Liver (tissue), 9 donors: ENCODE data around the gene SMAD6. TPM values are rescaled to one million over a fixed set of nuclear protein-coding genes. Genes with fewer than 3 reads are reported as not detected.
A peak's percentile ranks its signal among the peaks of the same experiment; 100 is the strongest.

Experiments
- DNase-seq: peaks from one replicate; pipeline ENCODE4 v3.0.0-alpha.2; 2017; ENCODE audit warnings: low spot score
- H3K27ac ChIP-seq, 2 donors: one replicate each; pipeline ENCODE4 v1.7.0; 2013; ENCODE audit warnings: inconsistent platforms in 2 of 2, low read length in 2 of 2, control low read depth in 1 of 2, low read depth in 1 of 2, mild to moderate bottlenecking in 1 of 2
- H3K27me3 ChIP-seq, 4 donors: one replicate each; pipeline versions ENCODE4 v1.6.1 to v1.7.0; 2013; ENCODE audit warnings: low read length in 3 of 4, inconsistent platforms in 1 of 4, mild to moderate bottlenecking in 1 of 4, moderate library complexity in 1 of 4; ENCODE audit not compliant: control insufficient read depth in 4 of 4, insufficient read depth in 4 of 4
- H3K36me3 ChIP-seq, 4 donors: one replicate each; pipeline versions ENCODE4 v1.6.1 to v1.7.0; 2013; ENCODE audit warnings: low read length in 3 of 4, mild to moderate bottlenecking in 3 of 4, low read depth in 1 of 4, moderate library complexity in 1 of 4; ENCODE audit not compliant: control insufficient read depth in 4 of 4, insufficient read depth in 3 of 4
- H3K4me1 ChIP-seq, 4 donors: one replicate each; pipeline versions ENCODE4 v1.6.1 to v1.7.0; 2013; ENCODE audit warnings: low read length in 3 of 4, mild to moderate bottlenecking in 3 of 4, moderate library complexity in 1 of 4; ENCODE audit not compliant: control insufficient read depth in 4 of 4, insufficient read depth in 4 of 4
- H3K4me3 ChIP-seq, 3 donors: one replicate each; pipeline versions ENCODE4 v1.6.1 to v1.7.0; 2013; ENCODE audit warnings: low read length in 3 of 3, control low read depth in 1 of 3, low read depth in 1 of 3, mild to moderate bottlenecking in 1 of 3
- H3K9ac ChIP-seq, 2 donors: one replicate each; pipeline ENCODE4 v1.7.0; 2013; ENCODE audit warnings: low read length in 2 of 2, mild to moderate bottlenecking in 2 of 2, moderate library complexity in 2 of 2, control low read depth in 1 of 2, low read depth in 1 of 2
- H3K9me3 ChIP-seq, 4 donors: one replicate each; pipeline versions ENCODE4 v1.6.1 to v1.7.0; 2013; ENCODE audit warnings: low read length in 3 of 4; ENCODE audit not compliant: control insufficient read depth in 4 of 4
- FOXA1 ChIP-seq: IDR thresholded peaks from 2 replicates; pipeline ENCODE4 v1.6.1; 2016; ENCODE audit warnings: antibody characterized with exemption
- FOXA2 ChIP-seq: IDR thresholded peaks from 2 replicates; pipeline ENCODE4 v1.6.1; 2016; ENCODE audit warnings: antibody characterized with exemption
- NR2F2 ChIP-seq: IDR thresholded peaks from 2 replicates; pipeline ENCODE4 v1.6.1; 2016; ENCODE audit warnings: antibody characterized with exemption
- SP1 ChIP-seq: IDR thresholded peaks from 2 replicates; pipeline ENCODE4 v1.6.1; 2018; ENCODE audit warnings: antibody characterized with exemption, mild to moderate bottlenecking
- WGBS: extraction: QIAGEN DNeasy Blood & Tissue Kit; methylation state at CpG from one replicate; pipeline ENCODE4 v1.1.7; 2013; 5-methylcytosine and 5-hydroxymethylcytosine counted together
- polyA plus RNA-seq, 2 donors: library from polyadenylated mRNA; stranded (reverse) in 1 of 2; unstranded in 1 of 2; fragments of 200-250 nt in 1 of 2; fragments of >200 nt in 1 of 2; fragmentation: Nextera tagmentation in 1 of 2; extraction: Ambion mirVana in 1 of 2; gene quantifications; one replicate each; pipeline versions ENCODE4 v1.2.1 to v1.2.3, GENCODE V29; 2013 to 2015
- total RNA-seq, 2 donors: library from RNA; depleted of rRNA; stranded (reverse); fragments of >200 nt; gene quantifications; one replicate each; pipeline ENCODE4 v1.2.3, GENCODE V29; 2014
- TF ChIP-seq, protein P1 (sequence below): IDR thresholded peaks from 2 replicates; pipeline ENCODE4 v1.6.1; 2016; ENCODE audit warnings: antibody characterized with exemption, mild to moderate bottlenecking
- TF ChIP-seq, protein P2 (sequence below): IDR thresholded peaks from 2 replicates; pipeline ENCODE4 v1.6.1; 2016; ENCODE audit warnings: antibody characterized with exemption
- TF ChIP-seq, protein P3 (sequence below): fragments of 150-350 bp; IDR thresholded peaks from 2 replicates; pipeline ENCODE4 v1.5.1; 2017; ENCODE audit warnings: improper control_type of control experiment, low read depth, low read length; ENCODE audit not compliant: missing input control
- donor health status: healthy.
- donor health status: healthy.
- donor health status: healthy.
- donor health status: healthy.
- donor health status: healthy.

Gene SMAD6
- total and polyA plus RNA-seq, 4 donors: 1.2 to 15.1 (median 11.0) TPM

DNA sequence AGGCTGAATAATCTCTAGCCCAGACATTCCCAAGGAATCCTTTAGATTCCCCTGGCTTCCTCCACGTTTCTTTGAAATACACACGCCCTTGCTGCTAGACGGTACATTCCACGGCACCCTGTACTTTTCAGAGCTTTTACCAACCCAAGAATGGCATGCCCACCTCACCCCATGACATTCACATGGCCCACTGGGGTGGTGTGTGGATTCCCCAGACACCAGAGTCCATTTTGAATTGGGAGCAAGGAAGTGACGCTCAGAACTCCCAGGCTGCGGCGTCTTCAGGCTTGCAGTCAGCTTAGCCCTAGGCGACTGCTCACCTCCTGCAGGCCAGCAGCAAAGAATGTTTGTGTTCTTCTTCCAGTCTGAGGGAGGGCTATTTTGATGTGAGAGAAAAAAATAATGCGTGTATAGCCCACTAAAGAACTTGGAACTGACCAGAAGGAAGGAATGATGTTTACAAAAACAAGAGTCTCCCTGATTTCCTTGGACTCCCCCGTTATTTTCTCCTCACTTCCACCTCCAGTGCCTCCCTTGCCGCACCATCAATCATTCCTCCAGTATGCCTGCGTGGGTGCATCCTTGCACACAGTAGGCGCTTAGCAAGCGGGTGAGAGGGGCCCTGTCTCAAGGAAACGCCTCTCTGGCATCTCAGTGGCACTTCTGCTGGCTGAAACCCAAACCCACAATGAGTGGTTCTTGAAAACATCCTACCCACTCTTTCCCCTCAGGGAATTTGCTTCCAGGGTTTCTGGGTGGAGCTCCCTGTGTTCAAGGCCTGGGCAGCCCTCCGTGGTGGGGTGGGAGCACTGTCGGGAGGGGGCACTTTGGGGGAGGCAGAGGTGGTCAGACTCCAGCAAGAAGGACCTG, 59.9 kb downstream of the SMAD6 start:
- Histone ChIP-seq H3K4me3 (no peak overlapping the region), H3K36me3 (no peaks in the 10 kb centered on the region), H3K9me3 (no peaks in the 10 kb centered on the region), H3K4me1 (peaks cover 21 to 54% (median 35%) of the 10 kb centered on the region in 4 donors), H3K27ac (peak overlapping the region; percentile 48 to 71), H3K9ac (no peak overlapping the region), H3K27me3 (no peaks in the 10 kb centered on the region)
- 75% methylated on average over 17 of the region's 17 CpGs for WGBS
- TF ChIP-seq, protein P1, sequence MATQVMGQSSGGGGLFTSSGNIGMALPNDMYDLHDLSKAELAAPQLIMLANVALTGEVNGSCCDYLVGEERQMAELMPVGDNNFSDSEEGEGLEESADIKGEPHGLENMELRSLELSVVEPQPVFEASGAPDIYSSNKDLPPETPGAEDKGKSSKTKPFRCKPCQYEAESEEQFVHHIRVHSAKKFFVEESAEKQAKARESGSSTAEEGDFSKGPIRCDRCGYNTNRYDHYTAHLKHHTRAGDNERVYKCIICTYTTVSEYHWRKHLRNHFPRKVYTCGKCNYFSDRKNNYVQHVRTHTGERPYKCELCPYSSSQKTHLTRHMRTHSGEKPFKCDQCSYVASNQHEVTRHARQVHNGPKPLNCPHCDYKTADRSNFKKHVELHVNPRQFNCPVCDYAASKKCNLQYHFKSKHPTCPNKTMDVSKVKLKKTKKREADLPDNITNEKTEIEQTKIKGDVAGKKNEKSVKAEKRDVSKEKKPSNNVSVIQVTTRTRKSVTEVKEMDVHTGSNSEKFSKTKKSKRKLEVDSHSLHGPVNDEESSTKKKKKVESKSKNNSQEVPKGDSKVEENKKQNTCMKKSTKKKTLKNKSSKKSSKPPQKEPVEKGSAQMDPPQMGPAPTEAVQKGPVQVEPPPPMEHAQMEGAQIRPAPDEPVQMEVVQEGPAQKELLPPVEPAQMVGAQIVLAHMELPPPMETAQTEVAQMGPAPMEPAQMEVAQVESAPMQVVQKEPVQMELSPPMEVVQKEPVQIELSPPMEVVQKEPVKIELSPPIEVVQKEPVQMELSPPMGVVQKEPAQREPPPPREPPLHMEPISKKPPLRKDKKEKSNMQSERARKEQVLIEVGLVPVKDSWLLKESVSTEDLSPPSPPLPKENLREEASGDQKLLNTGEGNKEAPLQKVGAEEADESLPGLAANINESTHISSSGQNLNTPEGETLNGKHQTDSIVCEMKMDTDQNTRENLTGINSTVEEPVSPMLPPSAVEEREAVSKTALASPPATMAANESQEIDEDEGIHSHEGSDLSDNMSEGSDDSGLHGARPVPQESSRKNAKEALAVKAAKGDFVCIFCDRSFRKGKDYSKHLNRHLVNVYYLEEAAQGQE: no peak
- TF ChIP-seq, protein P2, sequence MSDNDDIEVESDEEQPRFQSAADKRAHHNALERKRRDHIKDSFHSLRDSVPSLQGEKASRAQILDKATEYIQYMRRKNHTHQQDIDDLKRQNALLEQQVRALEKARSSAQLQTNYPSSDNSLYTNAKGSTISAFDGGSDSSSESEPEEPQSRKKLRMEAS: no peak
- TF ChIP-seq, protein P3, sequence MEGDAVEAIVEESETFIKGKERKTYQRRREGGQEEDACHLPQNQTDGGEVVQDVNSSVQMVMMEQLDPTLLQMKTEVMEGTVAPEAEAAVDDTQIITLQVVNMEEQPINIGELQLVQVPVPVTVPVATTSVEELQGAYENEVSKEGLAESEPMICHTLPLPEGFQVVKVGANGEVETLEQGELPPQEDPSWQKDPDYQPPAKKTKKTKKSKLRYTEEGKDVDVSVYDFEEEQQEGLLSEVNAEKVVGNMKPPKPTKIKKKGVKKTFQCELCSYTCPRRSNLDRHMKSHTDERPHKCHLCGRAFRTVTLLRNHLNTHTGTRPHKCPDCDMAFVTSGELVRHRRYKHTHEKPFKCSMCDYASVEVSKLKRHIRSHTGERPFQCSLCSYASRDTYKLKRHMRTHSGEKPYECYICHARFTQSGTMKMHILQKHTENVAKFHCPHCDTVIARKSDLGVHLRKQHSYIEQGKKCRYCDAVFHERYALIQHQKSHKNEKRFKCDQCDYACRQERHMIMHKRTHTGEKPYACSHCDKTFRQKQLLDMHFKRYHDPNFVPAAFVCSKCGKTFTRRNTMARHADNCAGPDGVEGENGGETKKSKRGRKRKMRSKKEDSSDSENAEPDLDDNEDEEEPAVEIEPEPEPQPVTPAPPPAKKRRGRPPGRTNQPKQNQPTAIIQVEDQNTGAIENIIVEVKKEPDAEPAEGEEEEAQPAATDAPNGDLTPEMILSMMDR: no peak
- no peak for TF ChIP-seq FOXA2
- no peak for DNase-seq

DNA sequence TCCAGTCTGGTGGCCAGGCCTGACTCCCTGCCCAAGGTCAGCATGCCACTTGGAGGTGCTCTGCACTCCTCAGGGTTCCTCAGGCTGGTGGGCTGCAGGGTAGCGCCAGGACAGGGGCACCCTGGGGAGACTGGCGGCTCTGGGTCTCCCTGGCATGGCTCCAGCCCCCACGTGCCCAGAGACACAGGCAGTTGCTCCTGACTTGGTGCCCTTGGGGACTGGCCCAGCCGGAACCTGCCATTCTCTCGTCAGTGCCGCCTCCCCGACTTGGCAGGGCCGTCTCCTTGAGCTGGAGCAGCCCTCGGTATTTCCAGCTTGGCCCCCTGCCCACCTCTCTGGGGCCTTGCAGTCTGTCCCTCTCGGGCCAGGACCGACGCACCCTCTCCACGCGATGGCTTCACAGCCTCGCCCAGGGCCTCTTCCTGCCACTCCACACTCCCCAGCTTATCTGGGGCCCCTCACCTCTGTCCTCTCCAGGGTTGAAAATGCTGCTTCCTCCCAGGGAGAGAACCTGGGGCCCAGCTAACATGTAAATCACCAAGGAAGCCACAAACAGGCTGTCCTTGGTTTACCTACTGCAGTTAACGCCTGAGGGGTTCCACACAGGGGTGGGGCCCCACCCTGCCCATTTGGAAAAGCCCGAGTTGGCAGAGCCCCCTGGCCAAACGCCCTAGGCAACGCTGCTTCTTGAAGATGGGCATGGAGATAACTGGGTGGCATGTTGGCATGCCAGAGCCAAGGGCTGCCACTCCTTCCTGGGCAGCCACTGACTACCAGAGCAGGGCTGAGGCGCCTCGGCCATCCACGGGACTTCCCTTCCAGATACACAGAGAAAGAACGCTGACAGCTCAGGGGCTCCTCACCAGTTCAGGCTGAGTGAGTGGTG, 61.4 kb downstream of the SMAD6 start:
- DNase-seq: no peak
- no peaks in the 10 kb centered on the region for H3K36me3 ChIP-seq
- H3K4me3 ChIP-seq: no peak overlapping the region
- peaks cover 23 to 58% (median 43%) of the 10 kb centered on the region in 4 donors for H3K4me1 ChIP-seq
- 55% methylated on average over 23 of the region's 23 CpGs for WGBS
- no peaks in the 10 kb centered on the region for H3K9me3 ChIP-seq
- H3K27ac ChIP-seq: peak overlapping the region; percentile 53 to 81
- H3K27me3 ChIP-seq: no peaks in the 10 kb centered on the region
- no peak overlapping the region for H3K9ac ChIP-seq
- TF ChIP-seq NR2F2 (peak; percentile 45), SP1 (peak; percentile 7), FOXA1 (no peak)
